GM10847 (cell line): ENCODE results near the gene PSMA2.

Experiments used
- POLR2A ChIP-seq: IDR thresholded peaks from 2 replicates; pipeline ENCODE4 v1.6.1; 2011; ENCODE audit not compliant: insufficient read length; ENCODE audit errors: extremely low read depth

Gene PSMA2

GRCh38 chr7:42886893-42887505 is 45.0 kb downstream of the PSMA2 start:
- TF ChIP-seq POLR2A = no peak

GRCh38 chr7:42886129-42886528 is 45.8 kb downstream of the PSMA2 start:
- TF ChIP-seq POLR2A = no peak

GRCh38 chr7:42883950-42884349 is 48.0 kb downstream of the PSMA2 start:
- no peak for TF ChIP-seq POLR2A

GRCh38 chr7:42880392-42880791 is 51.6 kb downstream of the PSMA2 start:
- no peak for TF ChIP-seq POLR2A

- TF ChIP-seq POLR2A = no peak
Measured at GRCh38 chr7:42878303-42878702, 53.7 kb downstream of the PSMA2 start.

- TF ChIP-seq POLR2A = no peak
Measured at GRCh38 chr7:42877862-42878261, 54.1 kb downstream of the PSMA2 start.

GRCh38 chr7:42876182-42877068 is 55.5 kb downstream of the PSMA2 start:
- TF ChIP-seq POLR2A = no peak

GRCh38 chr7:42869131-42870020 is 62.6 kb downstream of the PSMA2 start:
- TF ChIP-seq POLR2A = no peak

GRCh38 chr7:42868480-42868879 is 63.5 kb downstream of the PSMA2 start:
- TF ChIP-seq POLR2A = no peak
